Limb (tissue), 2 donors: ENCODE data around the gene C5orf15.
A peak's percentile ranks its signal among the peaks of the same experiment; 100 is the strongest.

Source experiments
- DNase-seq, 2 donors: peaks; one replicate each; pipeline ENCODE4 v3.0.0-alpha.2; 2016; ENCODE audit errors: extremely low spot score in 2 of 2

The C5orf15 gene

GRCh38 chr5:133925269-133925668 lies 43.2 kb downstream of the C5orf15 start:
- no peak for DNase-seq

GRCh38 chr5:133924221-133924920 lies 44.1 kb downstream of the C5orf15 start:
- no peak for DNase-seq

DNA sequence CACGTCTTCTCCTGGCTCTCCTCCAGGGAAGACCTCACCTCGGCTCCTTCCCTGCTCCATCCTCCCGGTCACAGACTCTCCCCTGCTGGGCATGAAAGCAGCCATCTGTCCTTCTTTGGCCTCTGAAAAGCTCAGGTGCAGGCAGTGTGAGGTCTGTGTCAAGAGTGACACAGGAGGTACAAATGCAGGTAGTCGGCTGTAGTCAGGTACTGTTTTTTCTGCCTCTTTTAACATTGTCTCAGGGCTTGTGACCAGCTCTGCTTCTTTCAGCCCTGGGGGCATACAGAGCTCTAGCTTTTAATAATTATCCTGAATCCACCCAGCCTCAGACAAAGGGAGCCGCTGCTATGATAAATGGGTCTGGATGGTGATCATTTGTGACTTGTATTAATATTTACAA lies 46.4 kb downstream of the C5orf15 start:
- no peak for DNase-seq

DNA sequence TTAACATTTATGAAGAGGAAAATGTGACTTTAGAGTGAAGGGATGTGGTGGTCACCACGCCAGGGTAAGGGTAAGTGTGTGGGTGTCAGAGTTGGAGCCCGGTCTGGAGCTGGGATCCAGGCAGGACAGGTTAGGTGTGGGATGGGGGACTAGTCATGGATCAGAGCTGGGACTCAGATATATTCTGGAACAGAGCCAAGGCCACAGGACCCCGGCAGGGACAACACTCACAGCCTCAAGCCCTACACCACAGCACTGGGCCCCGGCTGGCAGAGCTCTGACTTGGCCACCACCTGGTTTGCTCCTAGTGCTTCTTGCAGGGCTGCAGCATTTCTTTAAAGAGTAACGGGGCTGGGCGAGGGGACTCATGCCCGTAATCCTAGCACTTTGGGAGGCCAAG lies 47.4 kb downstream of the C5orf15 start:
- DNase-seq, result no peak

DNA sequence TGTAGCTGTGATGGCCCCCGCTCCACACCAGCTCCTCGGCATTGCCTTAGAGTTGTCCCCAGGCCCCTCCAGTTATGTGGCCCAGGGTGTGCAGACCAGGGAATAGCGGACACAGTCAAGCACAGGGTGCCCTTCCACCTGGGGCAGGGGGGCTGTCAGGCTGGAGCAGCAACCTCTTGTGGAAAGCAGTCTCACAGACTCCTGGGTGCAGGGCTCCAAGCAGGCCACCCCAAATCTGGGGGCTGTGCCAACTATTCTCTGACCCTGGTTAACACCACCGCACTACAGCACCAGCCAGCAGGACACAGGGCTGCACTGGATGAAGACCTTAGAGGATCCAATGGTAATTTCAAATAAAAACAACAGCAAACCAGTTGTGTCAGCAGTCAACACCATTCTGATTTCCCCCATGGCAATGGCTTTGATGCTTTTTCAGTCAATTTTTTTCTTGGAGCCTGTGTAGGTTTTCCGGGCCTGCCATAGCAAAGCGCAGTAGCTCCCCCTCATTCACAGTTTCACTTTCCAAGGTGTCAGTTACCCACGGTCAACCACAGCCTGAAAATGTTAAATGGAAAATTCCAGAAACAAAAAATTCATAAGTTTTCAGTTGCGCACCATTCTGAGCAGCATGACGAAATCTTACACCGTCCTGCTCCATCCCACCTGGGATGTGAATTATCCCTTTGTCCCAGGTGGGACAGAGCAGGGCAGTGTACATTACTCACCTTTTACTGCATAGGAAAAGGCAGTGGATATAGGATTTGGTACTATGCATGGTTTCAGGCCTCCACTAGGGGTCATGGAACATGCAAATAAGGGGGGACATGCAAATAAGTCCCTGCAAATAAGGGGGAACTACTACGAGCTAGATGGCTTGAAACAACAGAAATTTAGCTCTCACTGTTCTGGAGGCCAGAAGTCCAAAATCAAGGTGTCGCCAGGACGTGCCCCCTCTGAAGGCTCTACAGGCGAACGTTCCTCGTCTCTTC lies 49.0 kb downstream of the C5orf15 start:
- no peak for DNase-seq

DNA sequence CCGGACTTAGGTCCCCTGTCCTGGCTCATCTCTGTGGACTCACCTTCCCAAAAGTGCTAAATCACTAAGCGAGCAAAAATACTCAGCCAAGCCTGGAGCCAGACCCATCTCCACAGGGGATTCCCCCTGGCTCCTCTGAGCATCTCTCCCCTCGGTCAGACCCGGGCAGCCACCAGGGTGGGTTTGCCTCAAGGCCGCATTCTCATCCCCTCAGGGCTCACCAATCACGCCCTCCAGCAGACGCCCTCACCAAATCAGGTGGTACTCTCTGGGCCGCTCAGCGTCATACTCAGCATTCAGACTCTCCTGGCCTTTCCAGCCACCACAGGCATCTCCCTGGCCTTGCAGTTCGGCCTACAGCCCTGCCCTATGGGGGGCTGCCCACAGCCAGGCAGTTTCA lies 49.7 kb downstream of the C5orf15 start:
- no peak for DNase-seq

DNA sequence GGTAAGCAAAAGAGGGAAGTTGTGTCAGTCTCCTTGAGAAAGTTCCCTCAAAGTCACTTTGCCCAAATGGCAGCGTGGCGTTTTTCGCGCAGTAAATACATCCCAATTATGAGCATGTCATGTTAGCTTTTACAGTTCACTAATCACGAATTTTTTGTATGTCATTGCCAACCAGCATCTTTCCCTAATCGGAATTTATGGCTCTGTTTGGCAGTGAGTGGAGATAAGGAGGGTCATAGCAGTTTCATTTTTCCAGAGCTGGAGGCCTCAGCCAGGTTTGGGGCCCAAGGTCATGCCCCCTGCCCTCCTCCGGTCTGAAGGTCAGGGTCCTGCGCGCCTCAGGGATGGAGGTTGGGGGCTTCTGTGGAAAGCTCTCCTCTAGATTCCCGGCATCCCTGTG lies 50.1 kb downstream of the C5orf15 start:
- DNase-seq, result no peak

GRCh38 chr5:133917785-133918184 lies 50.6 kb downstream of the C5orf15 start:
- DNase-seq, result no peak

GRCh38 chr5:133916914-133917313 lies 51.5 kb downstream of the C5orf15 start:
- DNase-seq, result no peak

DNA sequence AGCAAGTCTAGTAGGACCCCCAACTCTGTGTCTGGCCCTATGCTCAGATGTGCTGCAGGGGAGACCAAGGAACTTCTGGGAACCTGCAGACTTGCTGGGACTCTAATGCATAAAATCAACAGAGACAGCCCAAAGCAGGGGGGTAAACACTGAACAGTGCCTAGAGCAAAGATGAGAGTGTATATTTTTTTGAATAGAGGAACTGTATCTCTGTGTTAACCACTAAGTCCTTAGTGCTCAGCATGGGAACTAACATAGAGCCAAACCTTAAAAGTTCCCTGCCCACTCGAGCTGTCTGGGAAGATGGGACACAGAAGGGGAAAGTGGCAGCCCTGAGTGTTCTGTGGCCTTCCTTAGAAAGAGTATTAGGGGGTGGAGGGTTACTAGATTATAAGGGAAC lies 51.9 kb downstream of the C5orf15 start:
- no peak for DNase-seq

GRCh38 chr5:133914434-133914833 lies 54.0 kb downstream of the C5orf15 start:
- DNase-seq, result no peak

DNA sequence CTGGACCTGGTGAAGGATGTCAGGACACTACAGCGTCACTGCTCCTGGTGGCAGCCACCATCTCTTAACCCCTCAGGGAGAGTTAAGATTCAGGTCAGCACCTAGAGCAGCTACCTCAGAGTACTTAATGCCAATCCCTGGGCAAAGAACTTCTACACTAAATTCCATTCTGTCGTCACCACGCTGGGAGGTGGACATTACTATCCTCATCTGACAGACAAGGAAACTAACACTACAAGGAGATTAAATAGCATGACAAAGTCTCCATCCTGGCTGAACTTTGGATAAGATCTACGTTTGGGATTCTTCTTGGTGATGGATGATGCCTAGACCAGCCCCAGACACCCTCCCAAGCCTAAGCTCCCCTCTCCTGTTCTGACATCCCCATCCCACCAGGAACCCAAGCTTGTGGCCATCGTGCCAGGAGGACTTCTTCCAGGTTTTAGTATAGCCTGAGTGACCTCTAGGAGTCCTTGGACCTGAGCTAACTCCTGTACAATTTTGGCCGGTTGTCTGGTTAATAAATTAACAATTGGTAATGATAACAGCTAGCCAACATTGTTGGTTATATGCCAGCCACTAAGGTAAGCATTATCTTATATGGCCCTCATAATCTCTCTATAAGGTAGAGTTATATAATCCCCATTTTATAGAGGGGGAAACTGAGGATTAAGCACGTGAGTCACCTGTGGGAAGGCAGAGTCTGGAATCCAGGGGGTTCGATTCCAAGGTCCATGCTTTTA lies 54.8 kb downstream of the C5orf15 start:
- no peak for DNase-seq

GRCh38 chr5:133912951-133913350 lies 55.5 kb downstream of the C5orf15 start:
- no peak for DNase-seq

- DNase-seq, result no peak
Observed at GRCh38 chr5:133910571-133910970, 57.9 kb downstream of the C5orf15 start.

GRCh38 chr5:133909603-133910002 lies 58.8 kb downstream of the C5orf15 start:
- no peak for DNase-seq

GRCh38 chr5:133907075-133907474 lies 61.4 kb downstream of the C5orf15 start:
- peak; percentile 14 to 68 for DNase-seq

GRCh38 chr5:133906303-133906702 lies 62.1 kb downstream of the C5orf15 start:
- no peak for DNase-seq
